Measurements from ENCODE around the gene TAS1R3. TPM values are rescaled to one million over a fixed set of nuclear protein-coding genes. Genes with fewer than 3 reads are reported as not detected.

TAS1R3 gene
- total RNA-seq, 3 donors from 2014 or later = 0.57 to 1.1 (median 0.96) TPM

DNA sequence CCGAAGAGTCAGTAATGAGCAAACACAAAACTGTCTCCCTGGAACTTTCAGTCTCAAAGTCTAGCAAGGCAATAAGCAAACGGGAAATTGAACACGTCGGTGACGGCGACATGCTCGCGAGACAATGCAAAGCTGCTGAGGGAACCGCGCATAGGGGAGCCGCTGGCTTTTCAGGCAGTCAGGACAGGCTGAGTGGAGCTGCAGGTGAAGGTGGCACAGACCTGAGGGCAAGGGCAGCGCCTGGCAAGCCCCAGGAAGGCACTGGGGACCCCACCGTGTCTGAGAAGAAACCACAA lies 11.5 kb upstream of the TAS1R3 start:
- intact Hi-C loops (cut with DNase I, micrococcal nuclease) = no loop called here
- TF ChIP-seq, protein P1, sequence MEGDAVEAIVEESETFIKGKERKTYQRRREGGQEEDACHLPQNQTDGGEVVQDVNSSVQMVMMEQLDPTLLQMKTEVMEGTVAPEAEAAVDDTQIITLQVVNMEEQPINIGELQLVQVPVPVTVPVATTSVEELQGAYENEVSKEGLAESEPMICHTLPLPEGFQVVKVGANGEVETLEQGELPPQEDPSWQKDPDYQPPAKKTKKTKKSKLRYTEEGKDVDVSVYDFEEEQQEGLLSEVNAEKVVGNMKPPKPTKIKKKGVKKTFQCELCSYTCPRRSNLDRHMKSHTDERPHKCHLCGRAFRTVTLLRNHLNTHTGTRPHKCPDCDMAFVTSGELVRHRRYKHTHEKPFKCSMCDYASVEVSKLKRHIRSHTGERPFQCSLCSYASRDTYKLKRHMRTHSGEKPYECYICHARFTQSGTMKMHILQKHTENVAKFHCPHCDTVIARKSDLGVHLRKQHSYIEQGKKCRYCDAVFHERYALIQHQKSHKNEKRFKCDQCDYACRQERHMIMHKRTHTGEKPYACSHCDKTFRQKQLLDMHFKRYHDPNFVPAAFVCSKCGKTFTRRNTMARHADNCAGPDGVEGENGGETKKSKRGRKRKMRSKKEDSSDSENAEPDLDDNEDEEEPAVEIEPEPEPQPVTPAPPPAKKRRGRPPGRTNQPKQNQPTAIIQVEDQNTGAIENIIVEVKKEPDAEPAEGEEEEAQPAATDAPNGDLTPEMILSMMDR (IDR thresholded peaks at IDR 0.05) = no peak
- no peak overlapping the region for H3K4me3 ChIP-seq
- H3K36me3 ChIP-seq (ENCODE audit: low read depth) = peaks cover 3% of the 10 kb centered on the region
- no peaks in the 10 kb centered on the region for H3K9me3 ChIP-seq
- ATAC-seq (no peak), DNase-seq (no peak)
- H3K4me1 ChIP-seq (ENCODE audit: low read depth) = peaks cover 10% of the 10 kb centered on the region

- DNase-seq (no peak), ATAC-seq (no peak)
- Histone ChIP-seq H3K9me3 (no peaks in the 10 kb centered on the region), H3K36me3 (ENCODE audit: low read depth) (peaks cover 3% of the 10 kb centered on the region), H3K4me3 (no peak overlapping the region), H3K4me1 (ENCODE audit: low read depth) (peaks cover 16% of the 10 kb centered on the region)
- TF ChIP-seq, protein P1 (IDR thresholded peaks at IDR 0.05) = no peak
- intact Hi-C loops (cut with DNase I, micrococcal nuclease) = no loop called here
Measured at GRCh38 chr1:1320666-1321448, 10.2 kb upstream of the TAS1R3 start.

- Histone ChIP-seq H3K4me3 (no peak overlapping the region), H3K4me1 (ENCODE audit: low read depth) (peaks cover 22% of the 10 kb centered on the region), H3K36me3 (ENCODE audit: low read depth) (peaks cover 3% of the 10 kb centered on the region), H3K9me3 (no peaks in the 10 kb centered on the region)
- intact Hi-C loops (cut with DNase I, micrococcal nuclease) = no loop called here
- TF ChIP-seq, protein P1 (IDR thresholded peaks at IDR 0.05) = no peak
- DNase-seq = no peak
- no peak for ATAC-seq
Measured at GRCh38 chr1:1321477-1321876, 9.6 kb upstream of the TAS1R3 start.

DNA sequence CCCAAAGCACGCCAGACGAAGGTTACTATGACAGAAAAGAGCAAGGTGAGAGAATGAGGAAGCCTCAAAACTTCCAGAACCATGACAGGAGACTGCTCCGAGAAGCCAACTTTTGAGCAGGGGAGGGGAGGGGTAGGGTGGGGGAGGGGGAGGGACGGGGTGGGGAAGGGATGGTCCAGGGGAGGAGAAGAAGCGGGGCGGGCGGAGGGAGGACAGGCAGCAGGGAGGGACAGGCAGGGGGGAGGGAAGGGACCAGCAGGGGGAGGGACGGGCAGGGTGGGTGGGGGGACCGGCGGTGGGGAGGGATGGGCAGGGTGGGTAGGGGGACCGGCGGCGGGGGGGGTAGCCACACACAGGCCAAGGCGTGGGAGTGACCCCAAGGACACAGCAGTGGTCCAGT lies 8.7 kb upstream of the TAS1R3 start:
- no peak overlapping the region for H3K4me3 ChIP-seq
- H3K9me3 ChIP-seq = no peaks in the 10 kb centered on the region
- peaks cover 3% of the 10 kb centered on the region for H3K36me3 ChIP-seq (ENCODE audit: low read depth)
- ATAC-seq (no peak), DNase-seq (no peak)
- intact Hi-C loops (cut with DNase I, micrococcal nuclease) = no loop called here
- TF ChIP-seq, protein P1 (IDR thresholded peaks at IDR 0.05) = no peak
- peaks cover 23% of the 10 kb centered on the region for H3K4me1 ChIP-seq (ENCODE audit: low read depth)

DNA sequence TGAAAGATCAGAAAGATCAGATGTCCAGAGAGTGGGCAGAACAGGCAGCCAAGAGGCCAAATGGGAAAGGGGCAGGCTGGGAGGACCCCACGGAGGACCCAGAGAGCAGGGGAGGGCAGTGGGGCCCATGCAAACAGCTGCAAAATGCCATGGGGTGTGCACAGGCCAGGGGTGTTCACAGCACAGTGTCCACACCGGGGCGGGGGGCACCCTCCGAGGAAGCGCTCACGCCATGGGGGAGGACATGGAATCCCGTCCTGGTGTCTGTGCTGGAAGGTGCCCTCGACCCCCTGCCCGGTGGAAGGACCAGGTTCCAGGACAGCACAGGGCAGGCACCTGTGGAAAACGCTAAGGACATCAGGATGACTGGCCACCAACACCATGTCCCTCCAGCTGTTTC lies 8.1 kb upstream of the TAS1R3 start:
- H3K4me1 ChIP-seq (ENCODE audit: low read depth) = peaks cover 23% of the 10 kb centered on the region
- H3K36me3 ChIP-seq (ENCODE audit: low read depth) = peaks cover 3% of the 10 kb centered on the region
- intact Hi-C loops (cut with DNase I, micrococcal nuclease) = no loop called here
- ATAC-seq (no peak), DNase-seq (no peak)
- TF ChIP-seq, protein P1 (IDR thresholded peaks at IDR 0.05) = no peak
- no peaks in the 10 kb centered on the region for H3K9me3 ChIP-seq
- no peak overlapping the region for H3K4me3 ChIP-seq

Data from mucosa of descending colon (tissue), 3 donors.